Adipocyte (in vitro differentiated cells): Measurements from ENCODE around the gene ZNF516.

Experiments
- DNase-seq: peaks from one replicate; pipeline ENCODE4 v3.0.0-alpha.2; 2015; ENCODE audit warnings: low read depth
- H3K27me3 ChIP-seq: replicated peaks from 2 replicates; pipeline ENCODE4 v1.7.0; 2013; ENCODE audit warnings: mild to moderate bottlenecking, low read length, moderate library complexity; ENCODE audit not compliant: control insufficient read depth, insufficient read depth
- H3K36me3 ChIP-seq: 2 replicates; pipeline ENCODE4 v1.7.0; 2013; ENCODE audit warnings: low read length, mild to moderate bottlenecking, moderate library complexity; ENCODE audit not compliant: control insufficient read depth, insufficient read depth, severe bottlenecking
- H3K4me1 ChIP-seq: 2 replicates; pipeline ENCODE4 v1.7.0; 2013; ENCODE audit warnings: mild to moderate bottlenecking, low read length, moderate library complexity; ENCODE audit not compliant: control insufficient read depth, insufficient read depth
- H3K4me3 ChIP-seq: 2 replicates; pipeline ENCODE4 v1.7.0; 2013; ENCODE audit warnings: mild to moderate bottlenecking, low read length, moderate library complexity
- H3K9ac ChIP-seq: 2 replicates; pipeline ENCODE4 v1.7.0; 2013; ENCODE audit warnings: mild to moderate bottlenecking, low read length, moderate library complexity
- H3K9me3 ChIP-seq: 2 replicates; pipeline ENCODE4 v1.7.0; 2013; ENCODE audit warnings: mild to moderate bottlenecking, low read length, moderate library complexity; ENCODE audit not compliant: control insufficient read depth

The ZNF516 gene

DNA sequence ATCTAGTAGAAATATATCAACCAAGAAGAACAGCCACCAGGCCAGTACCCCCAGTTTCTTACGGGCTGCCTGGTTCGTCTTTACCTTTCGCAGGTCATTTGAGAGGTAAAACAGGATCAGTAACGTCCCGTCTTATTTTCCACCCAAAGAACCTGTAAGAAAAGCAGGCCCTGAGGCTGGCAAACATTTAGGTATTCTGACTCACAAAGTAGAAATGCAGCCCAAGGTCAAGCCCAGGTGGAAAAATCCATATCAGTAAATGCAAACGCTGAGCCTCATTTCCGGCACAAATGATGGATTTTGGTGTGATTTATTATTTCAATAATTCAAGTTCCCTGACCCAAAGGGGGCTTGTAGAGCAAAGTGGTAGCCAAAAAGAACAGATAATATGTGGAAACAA, 171.2 kb downstream of the ZNF516 start:
- Histone ChIP-seq H3K27me3 (peaks cover 26% of the 10 kb centered on the region), H3K4me1 (no peaks in the 10 kb centered on the region), H3K36me3 (no peaks in the 10 kb centered on the region), H3K9ac (no peak overlapping the region), H3K9me3 (peaks cover 2% of the 10 kb centered on the region), H3K4me3 (no peak overlapping the region)
- DNase-seq: no peak

DNA sequence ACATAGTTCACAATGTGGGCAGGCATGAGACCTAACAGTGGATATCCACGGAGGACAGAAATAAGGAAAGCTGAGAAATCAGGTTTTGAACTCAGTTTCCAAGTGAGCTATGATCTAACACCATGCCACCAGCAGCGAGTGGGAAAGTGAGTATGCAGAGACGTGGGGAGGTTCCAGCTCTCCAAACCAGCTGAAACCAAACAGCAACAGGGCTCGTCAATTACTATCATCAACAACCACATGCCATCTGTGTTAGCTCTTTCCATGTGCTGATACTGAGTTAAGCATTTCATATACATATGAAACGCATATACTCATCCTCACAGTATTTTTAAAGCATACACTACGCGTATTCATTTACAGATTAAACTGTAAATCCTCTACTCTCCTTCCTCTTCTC, 172.4 kb downstream of the ZNF516 start:
- H3K9me3 ChIP-seq: no peaks in the 10 kb centered on the region
- no peaks in the 10 kb centered on the region for H3K4me1 ChIP-seq
- H3K36me3 ChIP-seq: no peaks in the 10 kb centered on the region
- no peak overlapping the region for H3K9ac ChIP-seq
- H3K27me3 ChIP-seq: peaks cover 24% of the 10 kb centered on the region
- DNase-seq: no peak
- H3K4me3 ChIP-seq: no peak overlapping the region

DNA sequence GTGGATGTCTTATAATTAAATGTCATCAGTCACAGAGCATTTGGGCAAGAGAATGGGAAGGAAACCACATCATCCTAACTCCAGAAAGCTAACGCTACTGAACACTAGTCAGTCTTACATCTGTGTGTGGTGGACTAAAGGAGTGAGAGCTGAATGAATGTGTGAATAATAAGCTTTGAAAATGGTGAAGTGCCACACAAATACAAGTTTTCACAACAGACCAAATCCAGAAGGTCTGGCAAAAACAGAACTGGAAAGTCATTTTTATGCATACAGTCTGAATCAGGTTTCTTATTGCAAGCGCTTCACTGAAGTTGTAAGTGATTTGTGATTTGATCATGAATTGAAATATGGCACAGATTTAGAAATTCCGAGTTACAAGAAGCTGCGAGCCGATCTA, 175.7 kb downstream of the ZNF516 start:
- Histone ChIP-seq H3K9me3 (no peaks in the 10 kb centered on the region), H3K9ac (no peak overlapping the region), H3K4me3 (no peak overlapping the region), H3K36me3 (no peaks in the 10 kb centered on the region), H3K4me1 (no peaks in the 10 kb centered on the region), H3K27me3 (peaks cover 15% of the 10 kb centered on the region)
- DNase-seq: no peak

DNA sequence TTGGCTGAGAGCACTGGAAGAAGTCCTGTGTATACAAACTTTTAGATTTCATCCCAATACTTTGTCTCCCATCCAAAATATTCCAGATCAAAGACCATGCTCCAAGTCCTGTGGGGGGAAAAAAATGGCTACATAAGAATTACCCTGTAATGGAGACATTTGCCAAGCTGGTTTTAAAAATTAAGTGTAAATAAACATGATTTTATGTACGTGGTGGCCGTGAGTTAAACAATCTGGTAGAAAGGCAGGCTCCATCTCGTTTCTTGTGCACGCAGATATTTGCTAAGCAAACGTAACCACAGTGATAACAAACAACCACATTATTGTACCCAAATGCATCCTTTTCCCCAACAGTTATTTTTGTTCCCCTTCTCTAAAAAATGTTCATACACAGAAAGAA, 176.4 kb downstream of the ZNF516 start:
- Histone ChIP-seq H3K4me3 (no peak overlapping the region), H3K27me3 (peaks cover 17% of the 10 kb centered on the region), H3K9me3 (no peaks in the 10 kb centered on the region), H3K4me1 (no peaks in the 10 kb centered on the region), H3K36me3 (no peaks in the 10 kb centered on the region), H3K9ac (no peak overlapping the region)
- no peak for DNase-seq

DNA sequence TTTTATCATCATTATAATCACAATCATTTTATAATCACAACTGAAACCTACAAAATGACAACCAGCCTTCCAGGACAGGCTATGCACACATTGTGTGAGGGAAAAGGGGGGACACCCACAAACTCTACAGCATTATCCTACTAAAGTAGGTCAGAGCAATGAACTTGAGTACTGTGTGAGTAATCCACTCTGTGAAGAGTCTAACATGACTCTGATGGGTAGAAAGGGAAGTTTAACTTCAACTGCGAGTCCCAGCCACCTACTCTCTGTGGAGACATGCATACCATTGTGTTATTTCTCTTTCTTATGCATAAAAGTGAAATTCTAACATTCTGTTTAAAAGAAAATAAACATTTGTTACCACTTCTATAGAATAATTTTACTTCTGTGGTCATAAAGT, 177.9 kb downstream of the ZNF516 start:
- Histone ChIP-seq H3K36me3 (no peaks in the 10 kb centered on the region), H3K9me3 (no peaks in the 10 kb centered on the region), H3K9ac (no peak overlapping the region), H3K4me1 (no peaks in the 10 kb centered on the region), H3K4me3 (no peak overlapping the region), H3K27me3 (peaks cover 12% of the 10 kb centered on the region)
- no peak for DNase-seq

DNA sequence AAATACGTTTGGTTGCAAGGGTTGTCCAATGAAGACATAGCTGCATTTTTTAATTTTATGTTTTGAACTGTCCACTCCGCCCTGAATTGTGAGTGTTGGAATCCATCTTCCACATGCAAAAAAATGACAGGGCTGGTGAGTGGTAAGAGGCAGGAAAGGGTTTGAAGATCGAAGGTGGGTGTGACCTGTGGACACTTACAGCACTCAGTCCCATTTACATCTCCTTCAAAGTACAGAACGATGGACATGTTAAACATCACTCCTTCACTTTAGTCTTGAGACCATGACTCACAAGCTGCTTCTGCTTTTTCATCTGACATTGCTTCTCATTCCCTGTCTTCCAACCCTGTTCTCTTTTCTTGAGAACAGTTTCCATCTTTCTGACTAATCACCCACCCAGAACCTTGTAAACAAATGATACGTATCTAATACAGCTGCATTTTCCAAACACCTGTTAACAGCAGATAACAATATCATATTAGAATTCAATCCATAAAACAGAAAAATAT, 179.3 kb downstream of the ZNF516 start:
- no peaks in the 10 kb centered on the region for H3K36me3 ChIP-seq
- DNase-seq: no peak
- H3K27me3 ChIP-seq: peaks cover 15% of the 10 kb centered on the region
- no peak overlapping the region for H3K4me3 ChIP-seq
- no peaks in the 10 kb centered on the region for H3K9me3 ChIP-seq
- H3K4me1 ChIP-seq: no peaks in the 10 kb centered on the region
- H3K9ac ChIP-seq: no peak overlapping the region

GRCh38 chr18:76314496-76314895, 180.5 kb downstream of the ZNF516 start:
- no peaks in the 10 kb centered on the region for H3K9me3 ChIP-seq
- no peak overlapping the region for H3K4me3 ChIP-seq
- peaks cover 12% of the 10 kb centered on the region for H3K27me3 ChIP-seq
- no peak for DNase-seq
- H3K9ac ChIP-seq: no peak overlapping the region
- no peaks in the 10 kb centered on the region for H3K36me3 ChIP-seq
- no peaks in the 10 kb centered on the region for H3K4me1 ChIP-seq

- H3K36me3 ChIP-seq: no peaks in the 10 kb centered on the region
- H3K4me1 ChIP-seq: no peaks in the 10 kb centered on the region
- H3K9me3 ChIP-seq: no peaks in the 10 kb centered on the region
- H3K27me3 ChIP-seq: peaks cover 7% of the 10 kb centered on the region
- H3K4me3 ChIP-seq: no peak overlapping the region
- no peak overlapping the region for H3K9ac ChIP-seq
- DNase-seq: no peak
Observed at GRCh38 chr18:76314015-76314414, 181.0 kb downstream of the ZNF516 start.
